ENCODE results near the gene TPTE2.

DNA sequence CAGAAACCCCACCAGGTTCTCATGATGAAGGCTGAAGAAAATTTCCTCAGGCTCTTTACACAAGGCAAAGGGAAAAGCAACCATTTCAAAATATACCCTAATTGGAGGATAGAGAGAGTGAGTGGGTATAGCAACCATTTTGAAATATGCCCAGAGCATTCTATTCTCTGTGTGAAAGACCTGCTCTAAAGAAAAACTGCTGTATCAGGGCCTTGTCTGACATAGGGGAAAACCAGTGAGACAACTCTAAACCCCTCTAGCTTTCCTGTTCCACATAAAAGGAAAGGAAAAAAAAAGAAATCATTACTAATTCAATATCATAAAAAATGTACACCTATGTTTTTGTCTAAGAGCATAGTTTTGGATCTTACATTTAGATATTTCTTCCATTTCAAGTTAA lies 42.3 kb downstream of the TPTE2 start:
- TF ChIP-seq TAF1 (conservative IDR thresholded peaks at IDR 0.05) (no peak), CTCF (IDR thresholded peaks at IDR 0.05; ENCODE audit: low read depth, low read length, missing input control) (no peak), MAX (IDR thresholded peaks at IDR 0.05) (no peak), GABPA (IDR thresholded peaks at IDR 0.05 in 1 of 2, conservative IDR thresholded peaks at IDR 0.05 in 1 of 2) (no peak), RXRA (IDR thresholded peaks at IDR 0.05) (no peak), RAD21 (IDR thresholded peaks at IDR 0.05) (no peak), FOXA2 (IDR thresholded peaks at IDR 0.05) (no peak)
- TF ChIP-seq, protein P1, sequence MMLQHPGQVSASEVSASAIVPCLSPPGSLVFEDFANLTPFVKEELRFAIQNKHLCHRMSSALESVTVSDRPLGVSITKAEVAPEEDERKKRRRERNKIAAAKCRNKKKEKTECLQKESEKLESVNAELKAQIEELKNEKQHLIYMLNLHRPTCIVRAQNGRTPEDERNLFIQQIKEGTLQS (IDR thresholded peaks at IDR 0.05), result no peak
- TF ChIP-seq, protein P2, sequence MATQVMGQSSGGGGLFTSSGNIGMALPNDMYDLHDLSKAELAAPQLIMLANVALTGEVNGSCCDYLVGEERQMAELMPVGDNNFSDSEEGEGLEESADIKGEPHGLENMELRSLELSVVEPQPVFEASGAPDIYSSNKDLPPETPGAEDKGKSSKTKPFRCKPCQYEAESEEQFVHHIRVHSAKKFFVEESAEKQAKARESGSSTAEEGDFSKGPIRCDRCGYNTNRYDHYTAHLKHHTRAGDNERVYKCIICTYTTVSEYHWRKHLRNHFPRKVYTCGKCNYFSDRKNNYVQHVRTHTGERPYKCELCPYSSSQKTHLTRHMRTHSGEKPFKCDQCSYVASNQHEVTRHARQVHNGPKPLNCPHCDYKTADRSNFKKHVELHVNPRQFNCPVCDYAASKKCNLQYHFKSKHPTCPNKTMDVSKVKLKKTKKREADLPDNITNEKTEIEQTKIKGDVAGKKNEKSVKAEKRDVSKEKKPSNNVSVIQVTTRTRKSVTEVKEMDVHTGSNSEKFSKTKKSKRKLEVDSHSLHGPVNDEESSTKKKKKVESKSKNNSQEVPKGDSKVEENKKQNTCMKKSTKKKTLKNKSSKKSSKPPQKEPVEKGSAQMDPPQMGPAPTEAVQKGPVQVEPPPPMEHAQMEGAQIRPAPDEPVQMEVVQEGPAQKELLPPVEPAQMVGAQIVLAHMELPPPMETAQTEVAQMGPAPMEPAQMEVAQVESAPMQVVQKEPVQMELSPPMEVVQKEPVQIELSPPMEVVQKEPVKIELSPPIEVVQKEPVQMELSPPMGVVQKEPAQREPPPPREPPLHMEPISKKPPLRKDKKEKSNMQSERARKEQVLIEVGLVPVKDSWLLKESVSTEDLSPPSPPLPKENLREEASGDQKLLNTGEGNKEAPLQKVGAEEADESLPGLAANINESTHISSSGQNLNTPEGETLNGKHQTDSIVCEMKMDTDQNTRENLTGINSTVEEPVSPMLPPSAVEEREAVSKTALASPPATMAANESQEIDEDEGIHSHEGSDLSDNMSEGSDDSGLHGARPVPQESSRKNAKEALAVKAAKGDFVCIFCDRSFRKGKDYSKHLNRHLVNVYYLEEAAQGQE (IDR thresholded peaks at IDR 0.05), result no peak

Data from liver (tissue), 3 donors.